Measurements from ENCODE around the gene TFB1M. TPM values are rescaled to one million over a fixed set of nuclear protein-coding genes. Genes with fewer than 3 reads are reported as not detected.

TFB1M gene
- total RNA-seq, 2 donors from 2014 or later: 13.7 to 16.6 TPM

DNA sequence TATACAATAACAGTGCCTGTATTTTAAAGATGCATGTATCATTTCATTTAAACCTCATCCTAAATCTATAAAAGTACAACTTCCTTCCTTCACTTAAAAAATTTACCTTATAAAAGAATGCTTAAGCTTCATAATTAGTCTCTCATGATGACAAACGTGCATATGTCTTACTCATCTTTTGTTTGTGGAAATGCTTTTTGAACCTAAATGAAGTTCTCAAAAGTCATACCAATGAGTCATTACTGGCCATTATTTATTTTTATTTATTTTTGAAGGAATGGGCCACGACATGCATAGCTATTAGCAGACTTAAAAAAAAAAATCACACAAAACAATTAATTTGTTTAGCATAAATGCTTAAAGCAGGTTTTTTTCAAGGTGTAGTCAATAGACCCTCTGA lies 3.7 kb downstream of the TFB1M start:
- Mint-ChIP-seq H3K4me1 (peaks cover 28% of the 10 kb centered on the region), H3K36me3 (ENCODE audit: low read depth) (peaks cover 6% of the 10 kb centered on the region), H3K27me3 (no peaks in the 10 kb centered on the region), H3K27ac (peak overlapping the region; percentile 81), H3K4me3 (no peak overlapping the region)
- no peak for DNase-seq
- H3K9me3 ChIP-seq (ENCODE audit: control insufficient read depth, low read length, poor library complexity, severe bottlenecking): no peaks in the 10 kb centered on the region
- no peak for ATAC-seq

DNA sequence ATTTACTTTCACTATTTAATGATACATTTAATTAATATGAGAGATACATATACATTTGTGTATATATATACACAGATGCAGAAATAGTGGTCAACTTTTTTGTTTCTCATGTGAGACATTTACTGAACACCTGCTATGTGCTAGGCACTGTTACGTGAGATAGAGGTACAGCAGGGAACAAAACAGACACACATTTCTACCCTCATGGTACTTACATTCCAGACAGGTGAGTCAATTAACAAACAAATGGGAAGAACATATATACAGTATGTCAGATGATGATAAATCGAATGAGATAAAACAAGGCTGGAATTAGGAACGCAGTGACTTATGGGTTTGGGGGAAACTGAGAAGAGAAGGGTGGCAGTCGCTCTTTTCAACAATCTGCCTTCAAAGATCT lies 5.1 kb downstream of the TFB1M start:
- H3K27ac Mint-ChIP-seq: no peak overlapping the region
- no peak overlapping the region for H3K4me3 Mint-ChIP-seq
- H3K4me1 Mint-ChIP-seq: peaks cover 22% of the 10 kb centered on the region

DNA sequence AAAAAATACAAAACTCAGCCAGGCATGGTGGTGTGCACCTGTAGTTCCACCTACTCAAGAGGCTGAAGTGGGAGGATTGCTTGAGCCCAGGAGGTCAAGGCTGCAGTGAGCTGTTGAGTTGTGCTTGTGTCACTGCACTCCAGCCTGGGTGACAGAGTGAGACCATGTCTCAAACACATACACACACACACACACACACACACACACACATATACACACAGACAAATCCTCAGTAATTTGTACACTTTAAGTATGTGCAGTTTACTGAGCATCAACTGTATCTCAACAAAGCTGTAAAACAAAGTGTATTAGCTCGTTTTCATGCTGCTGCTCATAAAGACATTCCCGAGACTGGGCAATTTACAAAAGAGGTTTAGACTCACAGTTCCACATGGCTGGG lies 7.3 kb downstream of the TFB1M start:
- Mint-ChIP-seq H3K27ac (no peak overlapping the region), H3K4me1 (peaks cover 10% of the 10 kb centered on the region), H3K36me3 (ENCODE audit: low read depth) (peaks cover 6% of the 10 kb centered on the region), H3K27me3 (no peaks in the 10 kb centered on the region), H3K4me3 (no peak overlapping the region)
- DNase-seq (no peak), ATAC-seq (no peak)
- H3K9me3 ChIP-seq (ENCODE audit: control insufficient read depth, low read length, poor library complexity, severe bottlenecking): no peaks in the 10 kb centered on the region

More for the DNA sequence above, 5.1 kb downstream of the TFB1M start:
- Mint-ChIP-seq H3K36me3 (ENCODE audit: low read depth) (peaks cover 6% of the 10 kb centered on the region), H3K27me3 (no peaks in the 10 kb centered on the region)
- DNase-seq (no peak), ATAC-seq (no peak)
- H3K9me3 ChIP-seq (ENCODE audit: control insufficient read depth, low read length, poor library complexity, severe bottlenecking): no peaks in the 10 kb centered on the region

DNA sequence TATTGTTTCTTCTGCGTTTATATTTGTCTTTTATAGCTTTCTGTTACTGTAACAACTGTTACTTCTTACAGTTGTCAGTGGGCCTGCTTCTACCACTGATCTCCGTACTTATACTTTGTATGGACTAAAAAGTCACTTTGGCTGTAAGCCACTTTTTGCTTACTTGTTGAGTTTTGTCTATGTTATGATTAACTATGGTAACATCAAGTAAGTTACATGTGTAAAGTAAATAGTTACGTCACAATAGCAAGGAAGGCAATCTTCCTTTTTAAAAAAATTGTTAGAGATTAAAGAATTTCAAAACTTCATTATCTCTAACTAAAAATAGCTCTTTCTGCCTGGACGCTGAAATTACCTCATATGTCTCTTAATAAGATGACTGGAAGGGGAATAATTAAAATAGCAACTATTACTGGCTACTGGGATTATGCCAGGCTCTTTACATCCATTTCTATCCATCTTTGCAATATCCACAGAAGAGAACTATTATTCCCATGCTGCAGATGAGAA lies 10.9 kb downstream of the TFB1M start:
- no peak overlapping the region for H3K27ac Mint-ChIP-seq
- H3K4me1 Mint-ChIP-seq: peaks cover 9% of the 10 kb centered on the region
- no peaks in the 10 kb centered on the region for H3K27me3 Mint-ChIP-seq
- peaks cover 4% of the 10 kb centered on the region for H3K36me3 Mint-ChIP-seq (ENCODE audit: low read depth)
- no peak overlapping the region for H3K4me3 Mint-ChIP-seq
- H3K9me3 ChIP-seq (ENCODE audit: control insufficient read depth, low read length, poor library complexity, severe bottlenecking): no peaks in the 10 kb centered on the region
- DNase-seq (no peak), ATAC-seq (no peak)

DNA sequence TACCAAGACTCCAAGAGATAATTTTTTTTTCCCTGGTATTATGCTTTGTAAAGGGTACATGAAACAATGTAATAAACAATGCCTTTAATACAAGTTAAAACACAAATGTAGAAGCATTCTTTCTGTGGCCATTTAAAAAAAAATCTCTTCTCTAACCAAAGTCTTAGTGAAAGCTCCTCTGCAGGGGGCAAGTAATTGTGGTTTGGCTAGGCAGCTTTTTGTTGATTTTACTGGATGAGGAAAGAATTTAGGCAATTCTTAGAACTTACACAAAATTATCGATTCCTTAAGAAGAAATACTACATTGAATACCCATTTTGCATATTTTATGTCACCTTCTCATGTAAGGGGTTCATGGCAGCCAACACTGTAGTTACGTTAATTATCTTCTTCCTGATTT lies 12.4 kb downstream of the TFB1M start:
- no peak for DNase-seq
- Mint-ChIP-seq H3K4me1 (peaks cover 15% of the 10 kb centered on the region), H3K4me3 (no peak overlapping the region), H3K27ac (no peak overlapping the region), H3K27me3 (no peaks in the 10 kb centered on the region), H3K36me3 (ENCODE audit: low read depth) (peaks cover 8% of the 10 kb centered on the region)
- no peaks in the 10 kb centered on the region for H3K9me3 ChIP-seq (ENCODE audit: control insufficient read depth, low read length, poor library complexity, severe bottlenecking)
- no peak for ATAC-seq

DNA sequence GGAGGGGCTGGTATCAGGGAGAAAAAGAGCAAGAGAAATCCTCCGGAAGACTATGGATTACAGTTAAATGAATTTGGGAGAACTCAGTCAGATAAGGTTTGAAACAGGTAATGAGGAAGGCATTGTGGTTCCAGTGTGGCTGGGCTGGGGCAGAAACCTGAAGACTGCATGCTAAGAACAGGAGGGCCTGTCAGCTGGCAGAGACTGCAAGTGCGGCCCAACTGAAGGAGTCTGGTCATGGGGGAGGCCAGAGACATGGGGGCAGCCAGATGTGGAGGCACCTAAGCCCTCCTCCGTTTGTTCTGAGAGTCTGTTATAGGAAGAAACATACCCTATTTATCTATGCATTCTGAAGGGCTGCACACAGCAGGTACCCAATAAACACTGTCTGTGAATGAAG lies 16.6 kb downstream of the TFB1M start:
- peaks cover 16% of the 10 kb centered on the region for H3K36me3 Mint-ChIP-seq (ENCODE audit: low read depth)
- DNase-seq: no peak
- H3K4me3 Mint-ChIP-seq: no peak overlapping the region
- ATAC-seq: no peak
- no peak overlapping the region for H3K27ac Mint-ChIP-seq
- H3K4me1 Mint-ChIP-seq: peaks cover 21% of the 10 kb centered on the region
- no peaks in the 10 kb centered on the region for H3K27me3 Mint-ChIP-seq
- no peaks in the 10 kb centered on the region for H3K9me3 ChIP-seq (ENCODE audit: control insufficient read depth, low read length, poor library complexity, severe bottlenecking)

DNA sequence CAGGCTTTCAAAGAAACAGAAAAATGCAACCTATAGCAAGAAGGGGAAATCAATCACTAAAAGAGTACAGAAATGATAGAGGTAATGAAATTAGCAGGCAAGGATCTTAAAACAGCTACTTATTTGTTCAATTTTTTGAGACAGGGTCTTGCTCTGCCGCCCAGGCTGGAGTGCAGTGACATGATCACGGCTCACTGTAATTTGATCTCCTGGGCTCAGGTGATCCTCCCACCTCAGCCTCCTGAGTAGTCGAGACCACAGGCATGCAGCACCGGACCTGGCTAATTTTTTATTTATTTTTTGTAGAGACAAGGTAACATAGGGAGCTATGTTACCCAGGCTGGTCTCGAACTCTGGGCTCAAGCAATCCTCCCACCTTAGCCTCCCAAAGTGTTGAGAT lies 21.6 kb downstream of the TFB1M start:
- H3K27me3 Mint-ChIP-seq: no peaks in the 10 kb centered on the region
- ATAC-seq: no peak
- H3K27ac Mint-ChIP-seq: no peak overlapping the region
- DNase-seq: no peak
- no peaks in the 10 kb centered on the region for H3K9me3 ChIP-seq (ENCODE audit: control insufficient read depth, low read length, poor library complexity, severe bottlenecking)
- H3K36me3 Mint-ChIP-seq (ENCODE audit: low read depth): peaks cover 19% of the 10 kb centered on the region
- peaks cover 27% of the 10 kb centered on the region for H3K4me1 Mint-ChIP-seq
- H3K4me3 Mint-ChIP-seq: no peak overlapping the region

DNA sequence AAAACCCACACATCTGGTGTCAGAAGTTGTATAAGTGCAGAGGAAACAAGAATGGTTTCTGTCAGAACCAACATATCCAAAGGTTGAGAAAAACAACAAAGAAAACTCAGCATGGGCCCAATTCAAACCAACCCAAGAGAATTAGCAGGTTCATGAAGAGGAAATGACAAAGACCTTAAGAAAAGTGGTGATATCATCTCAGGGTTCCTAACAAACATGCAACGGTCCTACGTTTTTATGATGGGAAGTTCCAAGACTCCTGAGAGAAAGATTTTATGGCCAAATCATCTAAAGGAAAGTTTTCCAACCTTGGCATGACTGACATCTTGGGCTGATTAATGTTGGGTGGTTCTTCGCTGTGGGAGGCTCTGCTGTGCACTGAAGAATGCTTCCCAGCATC lies 23.0 kb downstream of the TFB1M start:
- Mint-ChIP-seq H3K4me1 (peaks cover 23% of the 10 kb centered on the region), H3K36me3 (ENCODE audit: low read depth) (peaks cover 16% of the 10 kb centered on the region)

DNA sequence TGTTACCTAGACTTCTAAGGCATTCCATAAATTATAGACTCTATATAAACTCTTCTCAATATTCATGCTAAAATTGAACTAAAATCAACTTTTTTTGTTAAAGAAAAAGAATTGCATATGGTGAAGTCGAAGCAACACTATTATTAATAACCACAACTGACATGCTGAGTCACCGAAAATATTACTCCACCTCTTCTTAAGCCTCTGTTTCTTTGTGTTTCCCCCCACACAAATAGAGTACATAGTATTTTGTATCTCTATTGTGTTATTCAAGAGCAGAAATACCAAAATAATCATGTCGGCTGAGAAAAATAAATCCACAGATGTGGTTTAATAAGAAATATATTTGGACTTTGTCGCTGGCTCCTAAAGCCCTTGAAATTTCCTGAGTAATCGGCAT lies 23.8 kb downstream of the TFB1M start:
- H3K4me1 Mint-ChIP-seq: peaks cover 25% of the 10 kb centered on the region
- peaks cover 16% of the 10 kb centered on the region for H3K36me3 Mint-ChIP-seq (ENCODE audit: low read depth)
- no peak for ATAC-seq
- H3K9me3 ChIP-seq (ENCODE audit: control insufficient read depth, low read length, poor library complexity, severe bottlenecking): no peaks in the 10 kb centered on the region
- no peak overlapping the region for H3K4me3 Mint-ChIP-seq
- DNase-seq: no peak
- no peaks in the 10 kb centered on the region for H3K27me3 Mint-ChIP-seq
- no peak overlapping the region for H3K27ac Mint-ChIP-seq

More for the DNA sequence above, 23.0 kb downstream of the TFB1M start:
- DNase-seq: no peak
- ATAC-seq: no peak
- no peaks in the 10 kb centered on the region for H3K9me3 ChIP-seq (ENCODE audit: control insufficient read depth, low read length, poor library complexity, severe bottlenecking)
- no peak overlapping the region for H3K27ac Mint-ChIP-seq
- H3K27me3 Mint-ChIP-seq: no peaks in the 10 kb centered on the region
- H3K4me3 Mint-ChIP-seq: no peak overlapping the region

DNA sequence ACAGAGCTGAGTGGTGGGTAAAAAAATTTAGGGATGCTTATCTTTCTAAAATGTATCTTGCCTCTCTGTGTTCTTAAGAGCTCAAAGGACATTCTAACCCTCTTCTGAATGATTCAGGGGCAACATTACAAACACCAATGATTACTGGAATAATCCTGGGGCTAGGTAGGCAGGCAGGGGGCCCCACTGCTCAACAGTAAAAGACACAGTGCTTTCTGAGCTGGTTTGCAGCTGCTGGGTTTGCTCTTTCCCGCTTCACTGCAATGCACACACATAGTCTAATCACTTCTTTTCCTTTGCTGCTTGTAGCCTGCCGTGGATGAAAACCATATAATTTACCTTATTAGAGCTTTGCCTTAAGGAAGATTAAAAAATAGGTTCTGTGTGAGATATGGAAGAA lies 26.5 kb downstream of the TFB1M start:
- H3K27ac Mint-ChIP-seq: peak overlapping the region; percentile 57
- no peaks in the 10 kb centered on the region for H3K27me3 Mint-ChIP-seq
- H3K36me3 Mint-ChIP-seq (ENCODE audit: low read depth): peaks cover 10% of the 10 kb centered on the region
- no peak for DNase-seq
- no peak for ATAC-seq
- no peaks in the 10 kb centered on the region for H3K9me3 ChIP-seq (ENCODE audit: control insufficient read depth, low read length, poor library complexity, severe bottlenecking)
- no peak overlapping the region for H3K4me3 Mint-ChIP-seq
- H3K4me1 Mint-ChIP-seq: peaks cover 19% of the 10 kb centered on the region

DNA sequence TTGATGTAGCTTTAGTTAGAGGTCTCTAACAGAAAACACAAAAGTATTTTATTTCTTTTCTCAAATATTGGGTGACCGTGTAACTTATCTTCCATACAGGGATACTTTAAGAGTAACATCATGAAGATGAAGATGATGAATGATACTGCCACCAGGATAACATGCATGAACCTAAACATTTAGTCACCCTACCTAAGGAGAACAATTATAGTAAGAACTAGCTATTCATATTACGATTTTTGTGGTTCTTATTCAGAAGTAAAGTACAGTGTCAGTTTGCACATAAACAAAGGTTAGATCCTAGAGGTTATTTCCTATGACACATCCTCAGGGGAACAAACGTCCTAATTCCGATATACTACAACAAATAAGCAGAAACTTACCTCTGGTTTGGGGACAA lies 29.5 kb downstream of the TFB1M start:
- Mint-ChIP-seq H3K27me3 (no peaks in the 10 kb centered on the region), H3K4me1 (peaks cover 11% of the 10 kb centered on the region), H3K4me3 (no peak overlapping the region), H3K27ac (no peak overlapping the region), H3K36me3 (ENCODE audit: low read depth) (peaks cover 9% of the 10 kb centered on the region)
- ATAC-seq (no peak), DNase-seq (no peak)
- H3K9me3 ChIP-seq (ENCODE audit: control insufficient read depth, low read length, poor library complexity, severe bottlenecking): no peaks in the 10 kb centered on the region

DNA sequence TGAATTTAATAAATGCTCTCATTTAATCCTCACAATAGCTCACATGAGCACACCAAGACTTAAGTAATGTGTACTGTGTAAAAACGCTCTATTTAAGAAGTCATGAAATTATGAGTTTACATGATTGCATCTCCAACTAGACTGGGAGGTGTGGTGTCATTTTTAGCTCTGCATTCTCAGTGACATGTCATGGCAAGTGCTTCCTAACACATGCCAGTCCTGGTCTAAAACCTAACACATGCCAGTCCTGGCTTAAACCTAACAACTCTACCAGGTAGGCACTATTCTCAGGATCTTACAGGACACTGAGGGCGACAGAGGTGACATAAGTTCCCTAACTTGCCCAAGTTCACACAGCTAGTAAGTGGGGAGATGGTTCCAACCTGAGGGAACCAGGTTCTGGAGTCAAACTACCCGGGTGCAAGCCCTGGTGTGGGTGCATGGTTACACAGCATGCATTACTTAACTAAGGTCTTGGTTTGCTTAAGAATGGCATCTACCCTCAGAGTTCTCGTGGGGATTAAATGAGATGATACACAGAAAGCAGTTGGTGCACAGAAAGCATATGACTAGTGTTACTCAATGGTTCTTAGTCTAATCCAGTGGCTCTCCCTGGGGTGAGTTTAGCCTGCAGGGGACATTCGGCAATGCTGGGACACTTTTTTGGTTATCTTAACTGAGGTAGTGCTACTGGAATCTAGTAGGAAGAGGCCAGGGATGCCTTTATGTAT lies 35.8 kb downstream of the TFB1M start:
- Mint-ChIP-seq H3K27ac (no peak overlapping the region), H3K36me3 (ENCODE audit: low read depth) (peaks cover 6% of the 10 kb centered on the region), H3K4me3 (no peak overlapping the region), H3K27me3 (no peaks in the 10 kb centered on the region), H3K4me1 (peaks cover 12% of the 10 kb centered on the region)
- DNase-seq (no peak), ATAC-seq (no peak)
- no peaks in the 10 kb centered on the region for H3K9me3 ChIP-seq (ENCODE audit: control insufficient read depth, low read length, poor library complexity, severe bottlenecking)

DNA sequence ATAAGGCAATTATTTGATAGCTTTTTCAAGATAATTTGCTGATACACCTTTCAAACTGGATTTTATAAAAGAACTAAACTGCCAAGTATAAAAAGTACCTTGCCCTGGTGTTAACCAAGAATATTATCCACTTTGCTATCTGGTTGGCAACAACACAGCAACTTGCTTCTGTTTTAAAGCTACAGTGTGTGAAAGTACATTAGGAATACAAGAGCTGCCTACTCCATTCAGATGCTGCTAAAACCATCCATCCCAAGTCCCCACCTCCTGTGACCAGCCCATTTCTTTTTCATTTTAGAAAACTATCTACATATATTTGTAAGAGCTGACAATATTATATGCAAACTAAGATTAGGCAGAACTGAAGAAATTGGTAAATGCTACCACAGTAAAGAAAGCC lies 37.6 kb downstream of the TFB1M start:
- DNase-seq (no peak), ATAC-seq (no peak)
- Mint-ChIP-seq H3K4me3 (no peak overlapping the region), H3K36me3 (ENCODE audit: low read depth) (peaks cover 6% of the 10 kb centered on the region), H3K27ac (peak overlapping the region; percentile 24), H3K4me1 (peaks cover 16% of the 10 kb centered on the region), H3K27me3 (no peaks in the 10 kb centered on the region)
- no peaks in the 10 kb centered on the region for H3K9me3 ChIP-seq (ENCODE audit: control insufficient read depth, low read length, poor library complexity, severe bottlenecking)

DNA sequence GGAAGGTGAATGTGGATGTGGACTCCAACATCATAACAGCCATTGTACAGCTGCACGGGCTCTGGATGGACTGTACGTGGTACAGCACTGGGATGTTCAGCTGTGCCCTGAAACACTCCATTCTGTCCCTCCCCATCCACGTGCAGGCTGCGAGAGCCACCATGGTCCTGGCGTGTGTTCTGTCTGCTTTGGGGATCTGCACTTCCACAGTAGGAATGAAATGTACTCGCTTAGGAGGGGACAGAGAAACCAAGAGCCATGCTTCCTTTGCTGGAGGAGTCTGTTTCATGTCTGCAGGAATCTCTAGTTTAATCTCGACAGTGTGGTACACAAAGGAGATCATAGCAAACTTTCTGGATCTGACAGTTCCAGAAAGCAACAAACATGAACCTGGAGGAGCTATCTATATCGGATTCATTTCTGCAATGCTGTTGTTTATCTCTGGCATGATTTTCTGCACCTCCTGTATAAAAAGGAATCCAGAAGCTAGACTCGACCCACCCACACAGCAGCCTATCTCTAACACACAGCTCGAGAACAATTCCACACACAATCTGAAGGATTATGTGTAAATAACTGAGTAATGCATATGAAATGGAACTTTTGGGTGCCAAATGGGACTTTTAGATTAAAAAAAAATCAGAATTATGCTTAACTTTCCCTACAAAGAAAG lies 38.3 kb downstream of the TFB1M start:
- H3K27me3 Mint-ChIP-seq: no peaks in the 10 kb centered on the region
- H3K27ac Mint-ChIP-seq: no peak overlapping the region
- peaks cover 6% of the 10 kb centered on the region for H3K36me3 Mint-ChIP-seq (ENCODE audit: low read depth)

More for the DNA sequence above, 38.3 kb downstream of the TFB1M start:
- H3K4me3 Mint-ChIP-seq: no peak overlapping the region
- peaks cover 16% of the 10 kb centered on the region for H3K4me1 Mint-ChIP-seq
- ATAC-seq (no peak), DNase-seq (no peak)
- no peaks in the 10 kb centered on the region for H3K9me3 ChIP-seq (ENCODE audit: control insufficient read depth, low read length, poor library complexity, severe bottlenecking)

Measured in T-helper 17 cell (primary cell).